Measurements from ENCODE around the gene UBE2D4. TPM values are rescaled to one million over a fixed set of nuclear protein-coding genes. Genes with fewer than 3 reads are reported as not detected.

The UBE2D4 gene
- total and polyA plus RNA-seq, 2 donors (not counting 1 experiment from before 2014, with no cell fraction given): 10.2 to 21.3 TPM

GRCh38 chr7:43942250-43942649, 16.0 kb downstream of the UBE2D4 start:
- DNase-seq (ENCODE audit: low read depth in 2 of 2): no peak
- Histone ChIP-seq H3K4me1 (ENCODE audit: control insufficient read depth, extremely low read depth, insufficient read depth, low read length) (no peaks in the 10 kb centered on the region), H3K9ac (ENCODE audit: insufficient read depth, low read length) (no peak overlapping the region), H3K9me3 (ENCODE audit: control insufficient read depth, insufficient read depth, low read depth, low read length) (no peaks in the 10 kb centered on the region), H3K4me2 (ENCODE audit: extremely low read depth, insufficient read depth, low read length) (no peak overlapping the region), H4K20me1 (ENCODE audit: control insufficient read depth, extremely low read depth, insufficient read depth, low read length) (no peaks in the 10 kb centered on the region), H3K36me3 (ENCODE audit: control insufficient read depth, insufficient read depth, low read length) (no peaks in the 10 kb centered on the region), H3K4me3 (replicated peaks in 1 of 4; ENCODE audit: control extremely low read depth in 1 of 4, insufficient read depth in 1 of 4, low read depth in 3 of 4, low read length in 4 of 4) (no peak overlapping the region), H3K27ac (ENCODE audit: insufficient read depth, low read length) (no peak overlapping the region), H2AFZ (ENCODE audit: low read length) (no peak overlapping the region), H3K79me2 (ENCODE audit: control insufficient read depth, insufficient read depth, low read length) (no peaks in the 10 kb centered on the region), H3K27me3 (ENCODE audit: control insufficient read depth, insufficient read depth, low read length) (no peaks in the 10 kb centered on the region)
- TF ChIP-seq CTCF (conservative IDR thresholded peaks at IDR 0.05 in 1 of 2, IDR thresholded peaks at IDR 0.05 in 1 of 2; ENCODE audit: low read depth in 1 of 2, low read length in 2 of 2) (no peak), EZH2 (IDR thresholded peaks at IDR 0.05; ENCODE audit: low read length, missing control alignments) (no peak)

GRCh38 chr7:43942997-43943396, 16.8 kb downstream of the UBE2D4 start:
- DNase-seq (ENCODE audit: low read depth in 2 of 2): no peak

GRCh38 chr7:43943417-43944187, 17.4 kb downstream of the UBE2D4 start:
- H3K79me2 ChIP-seq (ENCODE audit: control insufficient read depth, insufficient read depth, low read length): no peaks in the 10 kb centered on the region
- no peaks in the 10 kb centered on the region for H4K20me1 ChIP-seq (ENCODE audit: control insufficient read depth, extremely low read depth, insufficient read depth, low read length)
- H3K4me1 ChIP-seq (ENCODE audit: control insufficient read depth, extremely low read depth, insufficient read depth, low read length): no peaks in the 10 kb centered on the region
- no peak overlapping the region for H3K4me3 ChIP-seq (replicated peaks in 1 of 4; ENCODE audit: control extremely low read depth in 1 of 4, insufficient read depth in 1 of 4, low read depth in 3 of 4, low read length in 4 of 4)
- TF ChIP-seq EZH2 (IDR thresholded peaks at IDR 0.05; ENCODE audit: low read length, missing control alignments) (no peak), CTCF (conservative IDR thresholded peaks at IDR 0.05 in 1 of 2, IDR thresholded peaks at IDR 0.05 in 1 of 2; ENCODE audit: low read depth in 1 of 2, low read length in 2 of 2) (no peak)
- no peaks in the 10 kb centered on the region for H3K27me3 ChIP-seq (ENCODE audit: control insufficient read depth, insufficient read depth, low read length)
- no peak overlapping the region for H3K4me2 ChIP-seq (ENCODE audit: extremely low read depth, insufficient read depth, low read length)
- no peak overlapping the region for H3K27ac ChIP-seq (ENCODE audit: insufficient read depth, low read length)
- H2AFZ ChIP-seq (ENCODE audit: low read length): no peak overlapping the region
- no peak for DNase-seq (ENCODE audit: low read depth in 2 of 2)
- no peaks in the 10 kb centered on the region for H3K9me3 ChIP-seq (ENCODE audit: control insufficient read depth, insufficient read depth, low read depth, low read length)
- no peaks in the 10 kb centered on the region for H3K36me3 ChIP-seq (ENCODE audit: control insufficient read depth, insufficient read depth, low read length)
- no peak overlapping the region for H3K9ac ChIP-seq (ENCODE audit: insufficient read depth, low read length)

More at GRCh38 chr7:43942997-43943396, 16.8 kb downstream of the UBE2D4 start:
- no peak for TF ChIP-seq CTCF (conservative IDR thresholded peaks at IDR 0.05 in 1 of 2, IDR thresholded peaks at IDR 0.05 in 1 of 2; ENCODE audit: low read depth in 1 of 2, low read length in 2 of 2)
- no peak for TF ChIP-seq EZH2 (IDR thresholded peaks at IDR 0.05; ENCODE audit: low read length, missing control alignments)
- Histone ChIP-seq H3K79me2 (ENCODE audit: control insufficient read depth, insufficient read depth, low read length) (no peaks in the 10 kb centered on the region), H3K4me1 (ENCODE audit: control insufficient read depth, extremely low read depth, insufficient read depth, low read length) (no peaks in the 10 kb centered on the region), H4K20me1 (ENCODE audit: control insufficient read depth, extremely low read depth, insufficient read depth, low read length) (no peaks in the 10 kb centered on the region), H3K36me3 (ENCODE audit: control insufficient read depth, insufficient read depth, low read length) (no peaks in the 10 kb centered on the region), H3K9me3 (ENCODE audit: control insufficient read depth, insufficient read depth, low read depth, low read length) (no peaks in the 10 kb centered on the region), H3K9ac (ENCODE audit: insufficient read depth, low read length) (no peak overlapping the region), H3K4me3 (replicated peaks in 1 of 4; ENCODE audit: control extremely low read depth in 1 of 4, insufficient read depth in 1 of 4, low read depth in 3 of 4, low read length in 4 of 4) (no peak overlapping the region), H3K27ac (ENCODE audit: insufficient read depth, low read length) (no peak overlapping the region), H2AFZ (ENCODE audit: low read length) (no peak overlapping the region), H3K27me3 (ENCODE audit: control insufficient read depth, insufficient read depth, low read length) (no peaks in the 10 kb centered on the region), H3K4me2 (ENCODE audit: extremely low read depth, insufficient read depth, low read length) (no peak overlapping the region)
